Immature natural killer cell (primary cell): ENCODE data around the gene FLNB. TPM values are rescaled to one million over a fixed set of nuclear protein-coding genes. Genes with fewer than 3 reads are reported as not detected.

ENCODE experiments used
- DNase-seq, 3 donors: peaks; one replicate each; pipeline ENCODE4 v3.0.0; 2022; ENCODE audit warnings: mixed read lengths in 1 of 3
- H3K27ac Mint-ChIP-seq, 6 donors: one replicate each; pipeline ENCODE4 v1.8.0; 2020; ENCODE audit warnings: mixed read lengths in 6 of 6, mild to moderate bottlenecking in 5 of 6, inconsistent platforms in 4 of 6, moderate library complexity in 3 of 6
- H3K27me3 Mint-ChIP-seq, 3 donors: one replicate each; pipeline ENCODE4 v1.8.0; 2020 to 2021; ENCODE audit warnings: low read depth in 3 of 3, mild to moderate bottlenecking in 3 of 3, mixed read lengths in 3 of 3, moderate library complexity in 3 of 3, inconsistent platforms in 1 of 3
- H3K36me3 Mint-ChIP-seq, 3 donors: one replicate each; pipeline ENCODE4 v1.8.0; 2020; ENCODE audit warnings: mixed read lengths in 3 of 3, inconsistent platforms in 2 of 3, mild to moderate bottlenecking in 2 of 3
- H3K4me1 Mint-ChIP-seq, 2 donors: one replicate each; pipeline ENCODE4 v1.8.0; 2020; ENCODE audit warnings: inconsistent platforms in 2 of 2, mild to moderate bottlenecking in 2 of 2, mixed read lengths in 2 of 2, moderate library complexity in 1 of 2
- H3K4me3 Mint-ChIP-seq, 5 donors: one replicate each; pipeline ENCODE4 v1.8.0; 2020; ENCODE audit warnings: mild to moderate bottlenecking in 5 of 5, mixed read lengths in 5 of 5, inconsistent platforms in 3 of 5, moderate library complexity in 3 of 5
- H3K9me3 Mint-ChIP-seq, 6 donors: one replicate each; pipeline ENCODE4 v1.8.0; 2020; ENCODE audit warnings: mild to moderate bottlenecking in 6 of 6, mixed read lengths in 6 of 6, inconsistent platforms in 4 of 6, moderate library complexity in 3 of 6
- polyA plus RNA-seq, 3 donors: library from polyadenylated mRNA; unstranded; fragments of 300-500 nt; fragmentation: Illumina TruSeq; gene quantifications; one replicate each; pipeline ENCODE4 v1.2.3, GENCODE V29; 2021

The FLNB gene
- polyA plus RNA-seq, 3 donors from 2014 or later = 0.94 to 14.9 (median 7.5) TPM

- Mint-ChIP-seq H3K9me3 (no peaks in the 10 kb centered on the region), H3K27ac (no peak within 1 kb of the TSS), H3K36me3 (no peaks in the 10 kb centered on the region), H3K27me3 (peaks cover 0 to 5% (median 2%) of the 10 kb centered on the region in 3 donors), H3K4me3 (no peak within 1 kb of the TSS), H3K4me1 (peaks cover 0 to 4% of the 10 kb centered on the region in 2 donors)
- no peak for DNase-seq
These were observed 202.7 kb downstream of the FLNB start, which contains the start of gene DNASE1L3 for GRCh38 chr3:58210761-58211460. Gene DNASE1L3 (minus strand): TSS chr3:58210972. CDS start chr3:58210906, 66 bp downstream.

GRCh38 chr3:58214484-58215316 lies 206.5 kb downstream of the FLNB start:
- Mint-ChIP-seq H3K4me3 (no peak overlapping the region), H3K27ac (no peak overlapping the region), H3K4me1 (peaks cover 9 to 12% of the 10 kb centered on the region in 2 donors), H3K36me3 (no peaks in the 10 kb centered on the region), H3K9me3 (no peaks in the 10 kb centered on the region), H3K27me3 (peaks cover 1 to 5% (median 2%) of the 10 kb centered on the region in 3 donors)
- no peak for DNase-seq

DNA sequence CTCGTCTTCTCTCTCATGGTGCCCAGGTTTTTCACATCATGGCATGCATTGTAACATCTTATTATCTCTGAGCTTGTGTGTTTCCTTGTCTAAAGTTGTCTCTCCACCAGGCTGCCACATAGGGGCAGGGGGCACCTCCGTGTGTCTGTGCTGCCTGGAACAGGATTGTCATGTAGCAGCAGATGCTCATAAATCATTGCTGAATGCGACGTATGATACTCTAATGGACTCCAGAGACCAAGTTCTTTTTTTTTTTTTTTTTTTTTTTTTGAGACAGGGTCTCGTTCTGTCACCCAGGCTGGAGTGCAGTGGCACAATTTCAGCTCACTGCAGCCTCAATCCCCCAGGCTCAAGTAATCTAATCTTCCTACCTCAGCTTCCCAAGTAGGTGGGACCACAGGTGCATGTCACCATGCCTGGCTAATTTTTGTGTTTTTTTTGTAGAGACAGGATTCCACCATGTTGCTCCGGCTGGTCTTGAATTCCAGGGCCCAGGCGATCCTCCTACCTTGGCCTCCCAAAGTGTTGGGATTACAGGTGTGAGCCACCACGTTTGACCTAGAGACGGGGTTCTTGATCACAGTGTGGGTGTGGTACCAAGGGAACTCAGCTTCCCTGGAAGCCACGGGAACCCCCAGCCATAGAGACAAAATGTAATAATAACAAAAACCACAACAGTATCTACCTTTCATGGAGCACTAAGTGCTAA lies 207.2 kb downstream of the FLNB start:
- H3K9me3 Mint-ChIP-seq = no peaks in the 10 kb centered on the region
- peaks cover 9 to 12% of the 10 kb centered on the region in 2 donors for H3K4me1 Mint-ChIP-seq
- no peak overlapping the region for H3K27ac Mint-ChIP-seq

DNA sequence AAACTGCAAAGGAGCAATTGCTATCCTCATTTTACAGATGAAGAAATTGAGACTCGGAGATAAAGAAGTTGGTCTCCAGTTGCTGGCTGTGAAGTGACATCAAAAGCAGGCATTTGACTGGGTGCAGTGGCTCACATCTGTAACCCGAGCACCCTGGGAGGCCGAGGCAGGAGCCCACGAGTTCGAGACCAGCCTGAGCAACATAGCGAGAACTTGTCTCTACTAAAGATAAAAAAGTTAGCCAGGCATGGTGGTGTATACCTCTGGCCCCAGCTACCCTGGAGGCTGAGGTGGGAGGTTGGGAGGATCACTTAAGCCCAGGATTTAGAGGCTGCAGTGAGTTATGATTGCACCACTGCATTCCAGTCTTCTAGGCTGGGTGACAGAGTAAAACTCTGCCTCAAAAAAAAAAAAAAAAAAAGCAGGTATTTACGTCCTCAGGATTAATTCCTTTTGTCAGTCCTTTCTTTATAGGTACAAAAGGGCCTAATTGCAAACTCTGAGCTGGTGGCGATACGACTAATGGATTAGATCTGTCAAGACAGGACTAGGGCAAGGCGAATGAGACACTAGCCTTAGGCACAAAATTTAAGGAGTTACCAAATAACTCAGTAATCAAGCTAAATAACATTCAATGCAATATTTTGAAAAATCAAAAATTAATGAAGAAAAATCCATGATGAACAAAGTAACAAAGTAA lies 208.4 kb downstream of the FLNB start:
- H3K4me1 Mint-ChIP-seq = peaks cover 9 to 12% of the 10 kb centered on the region in 2 donors
- H3K9me3 Mint-ChIP-seq = no peaks in the 10 kb centered on the region
- no peak for DNase-seq
- no peak overlapping the region for H3K27ac Mint-ChIP-seq
- no peak overlapping the region for H3K4me3 Mint-ChIP-seq
- peaks cover 0 to 2% (median 1%) of the 10 kb centered on the region in 3 donors for H3K27me3 Mint-ChIP-seq
- H3K36me3 Mint-ChIP-seq = no peaks in the 10 kb centered on the region

More for the DNA sequence above, 207.2 kb downstream of the FLNB start:
- DNase-seq = no peak
- H3K27me3 Mint-ChIP-seq = peaks cover 1 to 5% (median 2%) of the 10 kb centered on the region in 3 donors
- H3K36me3 Mint-ChIP-seq = no peaks in the 10 kb centered on the region
- H3K4me3 Mint-ChIP-seq = no peak overlapping the region

DNA sequence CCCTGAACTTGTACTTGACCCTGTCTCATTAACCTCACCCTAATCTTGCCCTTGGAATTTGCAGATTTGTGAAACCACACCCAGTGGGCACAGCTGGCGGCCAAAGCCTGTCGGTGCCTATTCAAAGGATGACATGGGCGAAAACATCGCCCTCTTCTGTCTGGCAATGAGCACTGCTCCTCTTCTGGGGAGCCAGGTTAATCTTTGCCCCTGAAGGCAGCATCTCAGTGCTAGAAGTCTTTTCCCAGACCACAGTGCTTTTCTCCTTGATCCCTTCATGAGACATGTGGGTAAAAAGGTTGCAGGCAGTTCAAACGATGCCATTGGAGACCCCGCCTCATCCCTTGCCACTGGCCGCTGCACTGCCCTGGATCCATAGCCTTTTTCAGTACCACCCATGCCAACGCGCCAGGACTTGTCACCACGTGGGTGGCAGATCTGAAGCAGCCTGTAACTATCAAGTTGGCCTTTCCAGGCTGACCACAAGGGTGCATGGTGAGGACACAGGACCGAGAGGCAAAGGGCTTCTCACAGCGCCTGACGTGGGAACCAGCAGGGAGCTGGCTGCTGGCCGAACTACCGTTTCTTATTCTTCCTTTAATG lies 209.1 kb downstream of the FLNB start:
- Mint-ChIP-seq H3K36me3 (no peaks in the 10 kb centered on the region), H3K4me1 (peaks cover 11 to 12% of the 10 kb centered on the region in 2 donors), H3K27ac (peak overlapping the region in 2 of 6 donors; percentile 15 to 68), H3K27me3 (peaks cover 0 to 2% (median 1%) of the 10 kb centered on the region in 3 donors), H3K9me3 (no peaks in the 10 kb centered on the region), H3K4me3 (peak overlapping the region in 4 of 5 donors; percentile 36 to 72 (median 60))
- peak; percentile 49 to 58 (median 52) for DNase-seq

GRCh38 chr3:58218904-58219303 lies 210.7 kb downstream of the FLNB start:
- Mint-ChIP-seq H3K27me3 (peaks cover 0 to 2% (median 1%) of the 10 kb centered on the region in 3 donors), H3K4me3 (peak overlapping the region in 1 of 5 donors; percentile 3), H3K36me3 (no peaks in the 10 kb centered on the region), H3K4me1 (peaks cover 12 to 15% of the 10 kb centered on the region in 2 donors), H3K27ac (peak overlapping the region in 1 of 6 donors; percentile 12), H3K9me3 (no peaks in the 10 kb centered on the region)
- DNase-seq = no peak

Other genes with a start within 250 kb of the FLNB start
- 1 to 10 TPM in 1 of 3 donors, under 1 TPM in 1, not detected in 1; 0.40 to 1.7 TPM for gene DNASE1L3, start 202.6 kb downstream of the FLNB start, polyA plus RNA-seq
- 1 to 10 TPM; 8.5 to 8.7 (median 8.6) TPM for gene ABHD6, start 229.4 kb downstream of the FLNB start, polyA plus RNA-seq